HG03095 (cell line): ENCODE results near the gene TLE3.
"Not testable (repeated sequence)": the region's sequence is repeated elsewhere in the genome, so short reads cannot be mapped to it uniquely, and the experiment has no call there.

Source experiments
- ATAC-seq: cut with Tn5 transposase; IDR thresholded peaks from one replicate; pipeline ENCODE4 v1.9.1; 2021; ENCODE audit warnings: moderate library complexity; ENCODE audit not compliant: unreplicated experiment

Gene TLE3

DNA sequence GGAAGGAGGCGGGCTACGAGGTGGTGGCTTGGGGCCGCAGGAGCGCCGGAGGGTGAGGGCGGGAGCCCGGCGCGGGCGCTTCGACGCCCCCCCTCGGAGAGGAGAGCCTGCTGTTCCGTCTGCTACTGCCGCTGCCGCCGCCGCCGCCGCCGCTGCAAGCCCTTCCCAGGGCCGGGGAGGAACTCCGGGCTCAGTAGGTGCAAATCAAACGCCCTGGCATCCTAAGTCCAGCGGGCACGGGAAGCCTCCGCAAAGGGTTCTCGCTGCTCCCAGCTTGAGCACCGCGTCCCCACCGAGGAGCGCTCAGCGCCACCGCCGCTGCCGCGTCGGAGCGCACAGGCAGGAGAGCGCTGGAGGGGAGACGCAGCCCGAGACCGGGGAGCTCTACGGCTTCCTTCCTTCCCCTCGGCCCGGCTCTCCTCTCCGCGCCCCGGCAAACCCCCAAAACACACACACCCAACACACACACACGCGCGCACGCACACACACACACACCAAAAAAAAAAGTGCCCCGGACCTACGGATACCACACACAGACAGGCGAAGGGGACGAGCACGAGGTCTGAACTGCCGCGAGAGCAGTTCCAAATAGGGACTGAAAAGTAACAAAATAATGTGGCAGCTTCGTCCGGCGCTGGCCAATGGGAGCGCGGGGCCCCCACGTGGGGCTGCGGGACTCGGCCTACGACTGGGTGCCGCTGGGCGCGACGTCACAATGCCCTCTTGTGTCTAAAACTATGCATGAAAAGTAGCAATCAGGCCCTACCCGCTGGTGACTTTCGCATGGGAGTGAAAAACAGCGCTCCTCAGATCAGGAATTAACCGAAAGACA lies at the start of gene TLE3:
Gene TLE3, minus strand, starts transcription at position 597 of the 832 bp plus-strand sequence. CDS start 1,119 bp downstream, outside the sequence.
- peak; percentile 43 for ATAC-seq

DNA sequence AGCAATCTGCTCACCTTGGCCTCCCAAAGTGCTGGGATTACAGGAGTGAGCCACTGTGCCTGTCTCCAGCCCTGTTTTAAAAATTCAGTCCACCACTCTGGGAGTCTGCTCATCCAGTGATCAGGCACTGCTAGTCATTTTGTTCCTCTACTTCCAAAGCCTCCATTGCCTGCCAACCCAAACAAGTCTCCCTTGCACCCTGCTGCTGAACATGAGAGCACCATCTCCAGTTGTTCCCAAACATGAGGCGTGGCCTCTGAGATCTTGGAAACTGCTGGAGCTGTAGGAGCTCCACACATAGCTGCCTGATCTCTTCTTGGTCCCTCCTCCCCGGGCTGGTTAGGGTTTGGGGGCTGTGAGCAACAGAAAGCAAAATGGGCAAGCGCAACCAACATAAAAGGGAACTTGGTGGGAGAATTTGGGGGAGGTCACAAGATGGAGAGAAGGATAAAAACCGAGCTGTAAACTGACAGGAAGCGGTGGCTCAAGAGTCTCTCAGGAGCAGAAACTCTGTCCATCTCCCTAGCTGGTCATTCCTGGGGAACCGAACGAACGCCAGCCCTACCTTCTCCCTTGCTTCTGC lies 49.6 kb upstream of the TLE3 start:
- ATAC-seq: no peak

DNA sequence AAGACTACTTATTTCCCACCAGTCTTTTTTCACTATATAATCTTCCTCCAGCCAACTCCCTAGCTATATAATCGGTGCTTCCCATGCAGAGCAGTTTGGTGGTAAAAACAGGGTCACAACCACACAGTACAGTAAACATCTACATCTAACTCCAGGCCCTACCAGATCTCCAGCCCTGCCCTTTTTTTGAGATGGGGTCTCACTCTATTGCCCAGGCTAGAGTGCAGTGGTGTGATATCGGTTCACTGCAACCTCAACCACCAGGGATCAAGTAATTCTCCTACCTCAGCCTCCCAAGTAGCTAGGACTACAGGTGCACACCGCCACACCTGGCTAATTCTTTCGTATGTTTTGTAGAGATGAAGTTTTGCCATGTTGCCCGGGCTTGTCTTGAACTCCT lies 49.1 kb upstream of the TLE3 start:
- ATAC-seq: no peak

DNA sequence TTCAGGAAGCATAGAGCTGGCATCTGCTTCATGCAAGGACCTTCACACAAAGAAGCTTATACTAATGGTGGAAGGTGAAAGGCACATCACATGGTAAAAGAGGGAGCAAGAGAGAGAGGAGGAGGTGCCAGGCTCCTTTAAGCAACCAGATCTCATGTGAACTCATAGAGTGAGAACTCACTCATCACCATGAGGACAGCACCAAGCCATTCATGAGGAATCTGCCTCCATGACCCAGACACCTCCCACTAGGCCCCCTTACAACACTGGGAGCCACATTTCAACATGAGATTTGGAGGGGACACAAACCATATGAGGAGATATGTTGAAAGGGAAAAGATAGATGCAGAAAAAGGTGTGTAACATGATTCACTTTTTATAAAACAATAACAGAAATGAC lies 48.4 kb upstream of the TLE3 start:
- ATAC-seq: no peak

DNA sequence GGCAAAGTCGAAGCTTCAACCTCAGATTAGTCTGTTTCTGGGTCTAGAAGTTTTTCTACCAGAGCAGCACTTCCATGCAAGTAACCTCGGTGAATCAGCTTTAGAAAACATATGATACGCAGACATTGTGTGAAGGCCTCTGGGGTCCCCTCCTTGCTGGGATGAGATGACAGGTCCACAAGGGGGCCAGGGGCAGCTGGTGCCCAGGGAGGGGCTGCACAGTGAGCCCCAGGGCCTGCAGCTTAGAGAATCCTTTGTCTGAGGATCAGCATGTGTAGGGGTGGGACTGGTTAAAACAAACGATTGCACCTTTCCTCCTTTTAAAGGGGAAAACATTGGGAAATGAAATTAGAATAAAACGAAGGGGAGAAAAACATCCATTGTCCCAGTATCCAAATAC lies 47.5 kb upstream of the TLE3 start:
- no peak for ATAC-seq

DNA sequence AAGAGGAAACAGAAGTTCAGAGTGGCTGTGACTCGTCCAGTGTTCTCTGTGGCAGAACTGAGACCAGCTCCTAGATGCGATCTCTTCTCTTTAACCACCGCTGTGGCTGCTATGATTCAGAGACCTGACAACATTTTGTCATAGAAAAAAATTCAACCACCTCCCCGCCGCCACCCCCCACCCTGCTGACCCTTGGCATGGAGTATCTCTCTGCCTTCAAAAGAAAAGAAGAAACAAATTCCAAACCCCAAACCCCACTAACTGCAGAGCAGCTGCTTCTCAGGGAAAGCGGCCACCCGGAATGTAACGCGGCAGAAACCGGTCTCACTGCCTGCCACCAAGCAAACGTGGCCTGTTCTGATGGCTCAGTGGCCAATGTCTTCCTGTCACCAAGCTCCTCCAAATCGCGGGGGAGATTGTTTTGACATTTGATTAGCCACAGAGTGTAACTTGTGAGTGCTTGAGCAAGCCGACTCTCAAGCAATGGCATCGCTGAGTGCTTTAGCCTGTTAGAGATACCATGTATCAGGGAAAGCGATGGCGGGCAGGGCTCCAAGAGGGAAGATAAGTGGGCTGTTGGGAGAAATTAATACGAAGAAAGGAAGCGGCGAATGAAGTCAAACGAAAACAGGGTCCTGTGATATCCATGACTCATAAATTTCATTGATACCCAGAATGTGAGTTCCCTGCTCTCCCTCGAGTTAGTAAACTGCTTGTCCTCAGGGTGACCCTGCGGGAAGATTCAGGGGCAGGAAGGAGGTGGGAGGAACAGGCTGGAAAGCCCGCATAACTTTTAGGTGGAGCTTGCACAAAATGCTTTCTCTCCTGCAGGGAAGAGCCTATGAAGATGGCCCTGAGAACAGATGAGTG lies 44.8 kb upstream of the TLE3 start:
- no peak for ATAC-seq

DNA sequence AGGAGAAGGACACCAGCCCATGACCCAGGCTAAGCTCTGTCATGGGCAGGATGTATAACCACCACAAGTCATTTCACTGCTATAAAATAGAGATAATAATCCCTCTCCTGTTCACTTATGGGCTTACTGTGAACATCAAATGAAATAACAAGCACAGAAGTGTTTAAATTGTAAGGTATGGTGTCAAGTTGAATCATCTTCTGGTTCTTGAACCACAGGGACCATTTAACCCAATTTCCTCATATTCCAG lies 44.3 kb upstream of the TLE3 start:
- ATAC-seq: no peak

DNA sequence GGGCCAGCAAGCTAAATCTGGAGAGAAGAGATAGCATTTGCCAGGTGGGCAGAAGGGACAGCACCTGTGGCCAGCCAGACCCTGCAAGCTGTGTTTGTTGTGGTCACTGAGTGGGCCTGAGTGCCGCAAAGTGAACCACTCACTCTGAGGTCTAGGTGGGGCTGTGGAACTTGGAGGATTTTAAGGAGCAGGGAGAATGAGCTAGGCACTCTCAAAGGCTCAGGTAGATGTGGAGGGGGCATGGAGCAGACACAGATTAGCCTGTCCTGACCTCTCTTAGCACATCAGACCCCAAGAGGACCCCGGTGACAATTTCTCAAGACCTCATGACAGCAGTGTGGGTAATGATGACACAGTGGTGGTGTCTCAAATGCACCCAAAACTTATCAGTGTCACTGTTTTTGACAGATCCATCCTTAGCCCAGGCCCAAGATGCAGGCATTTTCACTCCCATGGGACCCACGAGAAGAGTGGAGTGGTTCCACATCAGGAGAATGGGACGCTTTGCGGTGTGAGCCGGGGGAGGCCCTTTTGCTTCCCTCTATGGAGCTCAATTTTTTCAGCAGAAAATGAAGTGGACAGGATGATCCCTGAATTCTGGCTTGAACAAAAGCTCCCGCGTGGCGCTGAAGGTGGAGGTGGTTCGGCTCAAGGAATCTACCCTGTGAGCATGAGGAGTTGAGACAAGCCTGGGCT lies 43.8 kb upstream of the TLE3 start:
- no peak for ATAC-seq

DNA sequence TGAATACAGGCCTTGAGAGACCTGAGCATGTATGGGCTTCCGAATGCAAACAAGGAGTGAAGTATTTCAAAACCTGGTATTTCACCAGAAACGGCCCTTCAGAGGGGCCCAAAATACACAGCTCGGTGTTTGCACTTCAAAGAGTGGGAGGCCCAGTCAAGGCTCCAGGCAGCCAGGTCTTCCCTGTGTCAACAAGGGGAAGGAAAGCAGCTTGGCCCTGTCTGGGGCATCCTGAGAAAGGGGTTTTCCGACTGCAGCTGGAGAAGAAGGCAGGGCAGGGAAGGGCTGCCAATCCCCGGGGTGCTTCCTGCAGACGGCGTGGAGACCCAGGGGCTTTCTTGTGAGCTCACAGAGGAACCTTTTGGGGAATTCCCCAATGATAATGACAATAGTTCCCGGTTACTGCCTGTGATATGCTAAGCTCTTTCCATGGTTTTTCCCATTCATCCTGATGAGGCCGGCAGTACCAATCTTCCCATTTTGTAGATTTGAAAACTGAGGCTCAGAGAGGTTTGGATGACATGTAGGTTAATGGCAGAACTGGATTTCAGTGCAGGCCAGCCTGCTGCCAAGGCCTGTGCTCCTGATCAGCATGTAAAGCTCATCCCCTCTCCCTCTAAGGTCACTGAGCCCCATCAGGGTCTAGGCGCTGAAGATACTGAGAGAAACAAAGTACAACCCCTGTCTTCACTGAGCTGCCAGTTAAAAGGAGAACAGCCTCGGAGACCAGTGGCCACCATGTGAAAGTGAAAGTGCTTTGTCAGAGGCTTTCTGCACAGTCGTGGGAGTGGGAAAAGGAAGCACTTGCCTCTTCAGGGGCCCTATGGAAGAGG lies 43.0 kb upstream of the TLE3 start:
- no peak for ATAC-seq

DNA sequence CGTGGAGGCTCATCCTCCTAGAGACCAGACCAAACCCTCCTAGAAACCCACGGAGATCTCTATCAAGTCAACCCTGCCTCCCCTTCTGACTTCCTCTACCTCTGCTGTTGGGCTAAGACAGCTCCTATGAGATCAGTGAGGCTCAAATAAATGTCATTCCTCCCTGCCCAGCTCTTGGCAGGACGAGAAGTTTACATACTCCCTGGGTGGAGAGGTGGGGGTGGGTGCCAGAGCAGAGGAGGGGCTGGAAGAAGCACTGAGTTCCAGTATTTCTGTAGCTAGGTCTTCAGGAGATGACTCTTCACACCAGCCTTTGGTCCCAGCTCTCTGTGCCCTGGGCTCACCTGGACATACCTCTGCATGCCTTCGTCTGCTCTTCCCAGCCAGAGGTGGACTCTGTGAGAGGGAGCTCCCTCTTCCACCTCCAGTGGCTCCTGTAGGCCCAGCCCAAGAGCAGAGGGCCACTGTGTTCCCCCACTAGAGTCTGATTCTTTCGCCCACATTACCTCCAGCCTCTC lies 42.4 kb upstream of the TLE3 start:
- no peak for ATAC-seq

DNA sequence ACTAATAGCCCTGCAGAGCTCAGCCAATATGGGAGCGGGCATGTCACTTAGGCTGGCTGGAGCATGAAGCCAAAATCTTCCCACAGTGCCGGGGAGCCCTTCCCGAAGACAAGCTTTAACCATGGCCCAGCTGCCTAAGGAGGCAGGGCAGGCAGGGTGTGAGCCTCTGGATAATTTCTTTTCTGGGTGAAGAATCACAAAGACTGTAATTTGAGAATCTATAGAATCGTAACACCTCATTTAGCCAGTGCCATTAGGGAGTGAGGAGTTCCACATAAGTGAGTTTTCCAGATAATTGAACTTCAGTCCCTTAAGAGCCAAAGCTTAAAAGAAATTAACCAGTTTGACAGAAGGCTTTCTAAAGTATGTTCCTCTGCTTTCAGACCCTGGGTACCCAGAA lies 40.2 kb upstream of the TLE3 start:
- no peak for ATAC-seq

DNA sequence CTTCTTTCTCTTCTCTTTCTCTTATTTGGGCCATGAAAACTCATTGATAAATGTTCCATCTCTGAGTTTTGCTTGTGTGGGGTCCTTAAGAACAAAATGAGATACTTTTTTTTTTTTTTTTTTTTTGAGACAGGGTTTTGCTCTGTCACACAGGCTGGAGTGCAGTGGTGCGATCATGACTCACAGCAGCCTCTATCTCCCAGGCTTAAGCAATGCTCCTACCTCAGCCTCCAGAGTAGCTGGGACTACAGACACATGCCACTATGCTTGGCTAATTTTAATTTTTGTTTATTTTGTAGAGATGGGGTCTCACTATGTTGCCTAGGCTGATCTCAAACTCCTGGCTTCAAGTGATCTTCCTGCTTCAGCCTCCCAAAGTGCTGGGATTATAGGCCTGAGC lies 39.3 kb upstream of the TLE3 start:
- not testable (repeated sequence) for ATAC-seq

DNA sequence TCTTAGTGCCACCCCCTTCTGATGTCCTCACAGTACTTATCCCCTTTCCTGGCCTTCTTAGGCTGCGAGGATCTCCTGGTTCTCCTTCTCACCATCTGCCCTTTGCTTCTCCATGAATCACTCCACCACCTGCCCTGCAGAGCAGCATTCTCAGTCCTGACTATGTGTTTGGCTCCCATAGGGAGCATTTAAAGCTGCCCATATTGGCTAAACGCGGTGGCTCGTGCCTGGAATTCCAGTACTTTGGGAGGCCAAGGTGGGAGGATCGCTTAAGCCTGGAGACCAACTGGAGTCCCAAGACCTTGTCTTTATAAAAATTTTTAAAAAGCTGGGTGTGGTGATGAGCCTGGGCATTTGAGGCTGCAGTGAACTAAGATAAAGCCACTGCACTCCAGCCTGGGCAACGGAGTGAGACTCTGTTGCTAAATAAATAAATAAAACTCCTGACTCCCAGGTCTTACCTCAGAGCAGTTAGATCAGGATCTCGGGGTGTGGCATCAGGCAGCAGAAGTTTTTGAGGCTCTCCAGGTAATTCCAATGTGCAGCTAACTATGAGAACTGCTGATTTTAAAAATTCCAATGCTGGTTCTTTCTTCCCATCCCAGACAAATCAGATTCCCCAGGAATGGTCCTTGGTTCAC lies 36.2 kb upstream of the TLE3 start:
- ATAC-seq: no peak

DNA sequence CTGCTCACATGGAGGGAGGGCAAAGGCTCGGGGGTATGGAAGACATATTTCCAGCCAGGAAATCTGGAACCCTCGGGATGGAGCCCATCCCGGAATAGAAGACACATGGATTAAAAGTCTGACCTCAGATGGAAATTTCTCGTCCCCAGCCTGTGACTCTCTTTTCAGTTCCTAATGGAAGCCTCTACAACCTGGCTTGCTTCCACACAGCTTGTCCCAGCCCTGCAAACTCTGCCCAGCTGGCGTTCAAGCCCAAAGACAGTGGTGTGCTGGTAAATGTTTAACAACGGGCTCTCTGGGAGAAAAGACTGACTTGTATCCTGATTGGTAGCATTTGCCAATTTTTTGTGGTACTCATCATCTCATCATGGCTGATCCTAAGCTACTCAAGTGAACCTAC lies 35.6 kb upstream of the TLE3 start:
- ATAC-seq: no peak

DNA sequence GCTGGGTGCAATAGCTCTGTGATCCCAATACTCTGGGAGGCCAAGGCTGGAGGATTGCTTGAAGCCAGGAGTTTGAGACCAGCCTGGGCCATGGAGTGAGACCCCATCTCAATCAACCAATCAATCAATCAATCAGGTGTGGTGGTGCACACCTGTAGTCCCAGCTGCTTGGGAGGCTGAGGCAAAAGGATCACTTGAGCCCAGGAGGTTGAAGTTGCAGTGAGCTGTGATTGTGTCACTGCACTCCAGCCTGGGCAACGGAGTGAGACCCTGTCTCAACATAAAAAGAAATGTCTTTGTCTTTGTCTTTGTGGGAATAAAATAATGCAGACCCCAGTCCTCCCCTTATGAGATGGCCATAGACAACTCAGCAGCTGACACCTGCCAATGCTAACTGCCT lies 34.9 kb upstream of the TLE3 start:
- no peak for ATAC-seq

DNA sequence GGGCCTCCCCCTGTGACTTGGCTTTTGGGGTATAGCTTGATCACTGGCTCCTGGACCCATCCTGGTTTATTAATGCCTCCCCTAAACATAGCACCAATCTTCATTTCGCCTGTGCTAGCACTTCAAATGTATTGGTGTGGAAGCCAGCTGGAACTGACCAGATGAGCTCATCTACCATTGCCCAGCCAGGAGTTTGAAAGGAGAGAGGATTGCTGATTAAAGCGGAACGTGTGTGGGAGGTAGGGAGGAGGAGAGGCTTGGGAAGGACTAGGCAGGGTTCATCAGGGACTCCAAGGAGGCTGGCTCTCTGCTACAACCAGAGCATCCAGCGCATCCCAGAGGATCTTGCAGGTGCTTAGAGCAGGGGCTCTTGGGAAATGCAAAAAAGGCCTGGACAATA lies 34.4 kb upstream of the TLE3 start:
- ATAC-seq: no peak

DNA sequence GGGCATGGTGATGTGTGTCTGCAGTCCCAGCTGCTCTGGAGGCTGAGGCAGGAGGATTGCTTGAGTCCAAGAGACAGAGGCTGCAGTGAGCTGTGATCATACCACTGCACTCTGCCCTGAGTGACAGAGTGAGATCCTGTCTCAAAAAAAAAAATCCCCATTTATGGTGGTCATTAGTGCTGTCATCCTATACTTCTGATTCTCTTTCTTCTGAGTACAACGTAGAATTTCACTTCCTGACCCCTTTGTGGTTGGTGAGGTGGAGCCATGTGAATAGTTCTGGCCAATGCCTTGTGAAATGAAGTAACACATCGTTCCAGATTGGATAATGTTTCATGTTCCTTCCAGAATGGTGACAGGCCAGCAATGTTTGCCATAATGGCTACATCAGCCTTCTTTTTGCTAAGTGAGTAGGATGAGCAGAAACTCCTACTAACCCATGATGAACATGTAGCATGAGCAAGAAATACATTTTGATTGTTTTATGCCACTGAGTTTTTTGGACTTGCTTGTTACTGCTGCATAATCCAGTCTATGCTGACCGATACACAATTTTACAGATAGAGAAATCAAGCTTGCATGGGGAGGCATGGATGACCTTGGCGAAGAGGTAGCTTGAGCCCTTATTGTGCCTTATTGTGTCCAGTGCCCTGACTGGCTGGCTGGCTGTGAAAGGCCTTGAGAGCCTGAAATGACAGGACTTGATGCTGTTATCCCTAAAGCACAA lies 30.9 kb upstream of the TLE3 start:
- no peak for ATAC-seq

DNA sequence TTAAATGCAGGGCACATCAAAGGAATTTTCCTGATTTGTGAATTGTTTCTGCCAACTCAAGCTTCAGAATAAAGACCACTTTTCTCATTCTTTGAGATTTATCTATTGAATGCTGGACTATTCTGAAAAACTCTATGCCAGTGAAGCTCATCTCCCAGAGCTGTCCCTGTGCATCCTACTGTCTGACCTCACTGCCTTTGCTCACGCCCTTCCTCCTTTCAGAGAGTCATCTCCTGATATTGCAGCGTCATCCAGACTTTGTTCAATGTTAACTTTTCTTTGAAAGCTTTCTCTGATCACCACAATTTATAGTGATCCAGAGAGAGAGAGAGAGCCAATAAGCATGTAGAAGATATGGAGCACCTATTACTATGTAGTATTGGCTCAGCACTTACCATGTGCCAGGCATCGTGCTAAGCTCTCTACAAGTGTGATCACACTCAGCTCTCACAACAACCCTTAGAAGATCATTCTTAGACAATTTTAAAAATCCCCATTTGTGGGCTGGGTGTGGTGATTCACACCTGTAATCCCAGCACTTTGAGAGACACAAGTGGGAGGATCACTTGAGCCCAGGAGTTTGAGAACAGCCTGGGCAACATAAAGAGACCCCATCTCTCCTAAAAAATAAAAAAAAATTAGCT lies 30.2 kb upstream of the TLE3 start:
- ATAC-seq: no peak

DNA sequence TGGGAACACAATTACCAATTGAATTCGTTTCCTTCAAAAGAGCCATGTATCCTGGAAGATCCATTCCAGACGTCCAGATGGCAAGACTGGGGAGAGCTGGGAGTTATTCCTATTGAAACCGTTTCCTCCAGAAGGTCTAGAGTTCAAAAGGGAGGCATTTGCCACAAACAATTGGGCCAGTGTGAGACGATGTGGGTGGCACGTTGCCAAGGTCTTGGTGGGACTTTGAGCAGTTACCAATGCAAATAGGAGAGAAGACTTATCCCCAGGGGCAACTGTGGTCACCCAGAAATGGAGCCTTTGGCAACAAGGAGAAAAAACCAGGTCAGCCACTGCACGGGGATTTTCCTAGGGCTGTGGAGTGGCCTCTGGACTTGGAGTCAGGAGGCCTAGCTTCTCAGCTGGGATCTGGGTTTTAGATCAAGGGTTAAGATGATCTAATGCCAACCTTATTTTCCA lies 29.6 kb upstream of the TLE3 start:
- ATAC-seq: no peak
